HEK293 (cell line): ENCODE results near the gene SPPL2C.

Experiments used
- CTCF ChIA-PET: fragments of 350-600 bp; formaldehyde crosslinking; extraction: SDS; loops from one replicate; lab custom pipeline; 2021; ENCODE audit warnings: antibody characterized with exemption; lab: Yijun Ruan, JAX
- POLR2A ChIA-PET: fragments of 300-600 bp; formaldehyde crosslinking; extraction: SDS; loops from one replicate; lab custom pipeline; 2020; ENCODE audit warnings: antibody characterized with exemption, inconsistent platforms; lab: Yijun Ruan, JAX
- H3K27ac ChIP-seq: fragments of 200-500 bp; sonication (Bioruptor generic); 2 replicates; pipeline ENCODE4 v1.5.1; 2014; ENCODE audit warnings: low read depth, low read length, control low read depth, inconsistent platforms; ENCODE audit errors: extremely low read depth
- H3K36me3 ChIP-seq, 2 experiments: fragments of 200-500 bp in 1 of 2; sonication (Bioruptor generic) in 1 of 2; 1 replicate in 1 of 2; 2 replicates in 1 of 2; pipeline ENCODE4 v1.5.1; 2014 to 2017; ENCODE audit warnings: inconsistent platforms in 2 of 2, low read length in 2 of 2; ENCODE audit not compliant: control insufficient read depth in 2 of 2, insufficient read depth in 1 of 2
- H3K4me1 ChIP-seq: fragments of 200-500 bp; sonication (Bioruptor generic); 2 replicates; pipeline ENCODE4 v1.5.1; 2014; ENCODE audit warnings: mild to moderate bottlenecking, low read length, inconsistent platforms; ENCODE audit not compliant: control insufficient read depth, insufficient read depth
- H3K4me3 ChIP-seq: 2 replicates; pipeline ENCODE4 v1.5.1; 2011; ENCODE audit warnings: low read depth, mild to moderate bottlenecking, control low read depth, low read length, moderate library complexity
- H3K9me3 ChIP-seq: fragments of 200-500 bp; sonication (Bioruptor generic); 2 replicates; pipeline ENCODE4 v1.5.1; 2014; ENCODE audit warnings: low read depth, low read length, inconsistent platforms; ENCODE audit not compliant: control insufficient read depth, insufficient read depth
- EGR2 ChIP-seq: fragments of 450-650 bp; formaldehyde crosslinking; IDR thresholded peaks from 2 replicates; pipeline ENCODE4 v1.5.1; 2016; ENCODE audit warnings: low read depth, missing biosample characterization, missing genetic modification characterization
- SP7 ChIP-seq: fragments of 450-650 bp; formaldehyde crosslinking; IDR thresholded peaks from 2 replicates; pipeline ENCODE4 v1.5.1; 2016; ENCODE audit warnings: missing biosample characterization, missing genetic modification characterization
- ZBTB7A ChIP-seq: fragments of 450-650 bp; formaldehyde crosslinking; IDR thresholded peaks from 2 replicates; pipeline ENCODE4 v1.5.1; 2016; ENCODE audit warnings: low read depth, missing biosample characterization, missing genetic modification characterization
- ZNF114 ChIP-seq: fragments of 450-650 bp; formaldehyde crosslinking; IDR thresholded peaks from 2 replicates; pipeline ENCODE4 v1.5.0; 2017; ENCODE audit warnings: missing biosample characterization, missing genetic modification characterization
- ZNF132 ChIP-seq: fragments of 450-650 bp; formaldehyde crosslinking; IDR thresholded peaks from 2 replicates; pipeline ENCODE4 v1.5.1; 2017; ENCODE audit warnings: missing biosample characterization, missing genetic modification characterization, borderline replicate concordance
- ZNF138 ChIP-seq: fragments of 450-650 bp; formaldehyde crosslinking; IDR thresholded peaks from 2 replicates; pipeline ENCODE4 v1.5.1; 2016; ENCODE audit warnings: missing biosample characterization, missing genetic modification characterization, borderline replicate concordance
- ZNF148 ChIP-seq: fragments of 450-650 bp; formaldehyde crosslinking; IDR thresholded peaks from 2 replicates; pipeline ENCODE4 v1.5.0; 2017; ENCODE audit warnings: missing biosample characterization, missing genetic modification characterization, borderline replicate concordance
- ZNF2 ChIP-seq: fragments of 450-650 bp; formaldehyde crosslinking; IDR thresholded peaks from 2 replicates; pipeline ENCODE4 v1.5.1; 2016; ENCODE audit warnings: missing biosample characterization, missing genetic modification characterization
- ZNF221 ChIP-seq: fragments of 450-650 bp; formaldehyde crosslinking; IDR thresholded peaks from 2 replicates; pipeline ENCODE4 v1.5.1; 2017; ENCODE audit warnings: missing biosample characterization, missing genetic modification characterization, borderline replicate concordance
- ZNF280C ChIP-seq: fragments of 450-650 bp; formaldehyde crosslinking; IDR thresholded peaks from 2 replicates; pipeline ENCODE4 v1.5.1; 2016; ENCODE audit warnings: missing biosample characterization, missing genetic modification characterization
- ZNF350 ChIP-seq: fragments of 450-650 bp; formaldehyde crosslinking; IDR thresholded peaks from 2 replicates; pipeline ENCODE4 v1.5.0; 2017; ENCODE audit warnings: missing biosample characterization, mild to moderate bottlenecking, missing genetic modification characterization
- ZNF660 ChIP-seq: fragments of 450-650 bp; IDR thresholded peaks from 2 replicates; pipeline ENCODE4 v1.5.1; 2018; ENCODE audit warnings: missing biosample characterization, mild to moderate bottlenecking, missing genetic modification characterization
- ZSCAN18 ChIP-seq: fragments of 450-650 bp; formaldehyde crosslinking; IDR thresholded peaks from 2 replicates; pipeline ENCODE4 v1.5.1; 2016; ENCODE audit warnings: missing biosample characterization, missing genetic modification characterization
- ZSCAN5A ChIP-seq: fragments of 450-650 bp; formaldehyde crosslinking; IDR thresholded peaks from 2 replicates; pipeline ENCODE4 v1.5.1; 2016; ENCODE audit warnings: missing biosample characterization, missing genetic modification characterization
- TF ChIP-seq, protein P1 (sequence below): fragments of 450-650 bp; formaldehyde crosslinking; IDR thresholded peaks from 2 replicates; pipeline ENCODE4 v1.5.1; 2016; ENCODE audit warnings: missing biosample characterization, missing genetic modification characterization

The SPPL2C gene

DNA sequence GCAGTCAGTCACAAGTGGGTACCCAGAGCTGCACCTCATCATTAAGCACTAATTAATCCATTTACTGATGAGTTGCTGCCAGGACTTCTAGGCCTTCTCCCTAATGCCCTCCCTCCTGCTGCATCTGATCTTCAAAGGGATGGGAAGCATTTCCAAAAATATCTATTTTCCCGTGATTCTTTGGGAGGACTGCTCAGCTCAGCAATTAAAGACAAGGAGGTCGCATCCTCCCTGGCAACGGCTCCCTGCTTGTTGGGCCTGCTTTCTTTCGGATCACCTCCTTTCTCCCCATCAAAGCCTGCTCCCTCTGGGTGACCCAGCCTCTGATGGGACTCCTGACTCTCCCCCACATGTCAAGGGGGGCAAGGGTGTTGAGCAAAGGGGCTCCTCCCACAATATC is 26.0 kb upstream of the SPPL2C start:
- CTCF ChIA-PET: interaction anchor here (0.5 to 2.0 kb wide), 6 partner anchors 8 to 128 kb away, joined by 3 to 9 read pairs (median 4); no protein-coding TSS in a partner anchor
- POLR2A ChIA-PET: no interaction called here
- Histone ChIP-seq H3K9me3 (no peaks in the 10 kb centered on the region), H3K4me1 (no peaks in the 10 kb centered on the region), H3K27ac (no peak overlapping the region), H3K4me3 (no peak overlapping the region), H3K36me3 (no peaks in the 10 kb centered on the region)
- TF ChIP-seq ZNF221 (no peak), ZNF148 (tag by site-specific recombination) (no peak), ZNF280C (tag by site-specific recombination) (no peak), EGR2 (tag by site-specific recombination) (no peak), ZNF132 (tag by site-specific recombination) (no peak), ZNF114 (tag by site-specific recombination) (no peak), ZNF660 (tag by site-specific recombination) (no peak), ZBTB7A (tag by site-specific recombination) (no peak), SP7 (no peak), ZSCAN18 (tag by site-specific recombination) (no peak), ZNF2 (tag by site-specific recombination) (no peak)
- TF ChIP-seq, protein P1, sequence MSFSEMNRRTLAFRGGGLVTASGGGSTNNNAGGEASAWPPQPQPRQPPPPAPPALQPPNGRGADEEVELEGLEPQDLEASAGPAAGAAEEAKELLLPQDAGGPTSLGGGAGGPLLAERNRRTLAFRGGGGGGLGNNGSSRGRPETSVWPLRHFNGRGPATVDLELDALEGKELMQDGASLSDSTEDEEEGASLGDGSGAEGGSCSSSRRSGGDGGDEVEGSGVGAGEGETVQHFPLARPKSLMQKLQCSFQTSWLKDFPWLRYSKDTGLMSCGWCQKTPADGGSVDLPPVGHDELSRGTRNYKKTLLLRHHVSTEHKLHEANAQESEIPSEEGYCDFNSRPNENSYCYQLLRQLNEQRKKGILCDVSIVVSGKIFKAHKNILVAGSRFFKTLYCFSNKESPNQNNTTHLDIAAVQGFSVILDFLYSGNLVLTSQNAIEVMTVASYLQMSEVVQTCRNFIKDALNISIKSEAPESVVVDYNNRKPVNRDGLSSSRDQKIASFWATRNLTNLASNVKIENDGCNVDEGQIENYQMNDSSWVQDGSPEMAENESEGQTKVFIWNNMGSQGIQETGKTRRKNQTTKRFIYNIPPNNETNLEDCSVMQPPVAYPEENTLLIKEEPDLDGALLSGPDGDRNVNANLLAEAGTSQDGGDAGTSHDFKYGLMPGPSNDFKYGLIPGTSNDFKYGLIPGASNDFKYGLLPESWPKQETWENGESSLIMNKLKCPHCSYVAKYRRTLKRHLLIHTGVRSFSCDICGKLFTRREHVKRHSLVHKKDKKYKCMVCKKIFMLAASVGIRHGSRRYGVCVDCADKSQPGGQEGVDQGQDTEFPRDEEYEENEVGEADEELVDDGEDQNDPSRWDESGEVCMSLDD (tag by site-specific recombination): no peak

- ChIA-PET POLR2A (interaction anchor here (0.5 kb wide), 1 partner anchor 23 kb away, joined by 4 read pairs; no protein-coding TSS in a partner anchor), CTCF (interaction anchor here (0.5 to 2.2 kb wide), 8 partner anchors 10 to 450 kb away, joined by 3 to 13 read pairs (median 3); no protein-coding TSS in a partner anchor)
- Histone ChIP-seq H3K36me3 (no peaks in the 10 kb centered on the region), H3K4me1 (no peaks in the 10 kb centered on the region), H3K27ac (no peak overlapping the region), H3K9me3 (no peaks in the 10 kb centered on the region), H3K4me3 (no peak overlapping the region)
- TF ChIP-seq ZSCAN5A (tag by site-specific recombination) (no peak), ZNF138 (tag by site-specific recombination) (no peak), ZNF350 (tag by site-specific recombination) (no peak)
Observed at GRCh38 chr17:45819632-45820031, 25.0 kb upstream of the SPPL2C start.
